GM12891 (cell line): ENCODE measurements around the gene PSME3IP1.
A peak's percentile ranks its signal among the peaks of the same experiment; 100 is the strongest.
"Not testable (repeated sequence)": the region's sequence is repeated elsewhere in the genome, so short reads cannot be mapped to it uniquely, and the experiment has no call there.

ENCODE experiments used
- DNase-seq: peaks from one replicate; pipeline ENCODE4 v3.0.0; 2011; ENCODE audit warnings: low spot score; ENCODE audit not compliant: insufficient read length
- FAIRE-seq: peaks from 2 replicates; lab custom pipeline; 2011; peaks lifted over from hg19 to GRCh38; lab: Jason Lieb, UNC
- PAX5 ChIP-seq: IDR thresholded peaks from 2 replicates; pipeline ENCODE4 v1.6.1; 2011; ENCODE audit warnings: low read length, moderate library complexity, mild to moderate bottlenecking; ENCODE audit not compliant: insufficient read depth, severe bottlenecking
- POLR2A ChIP-seq: IDR thresholded peaks from 2 replicates; pipeline ENCODE4 v1.6.1; 2011; ENCODE audit warnings: low read depth, low read length, control low read depth
- POLR2AphosphoS5 ChIP-seq: IDR thresholded peaks from 2 replicates; pipeline ENCODE4 v1.6.1; 2011; ENCODE audit warnings: low read depth, low read length, control low read depth
- POU2F2 ChIP-seq: IDR thresholded peaks from 2 replicates; pipeline ENCODE4 v1.6.1; 2011; ENCODE audit warnings: low read depth, mild to moderate bottlenecking, control low read depth, low read length, moderate library complexity
- SPI1 ChIP-seq: IDR thresholded peaks from 2 replicates; pipeline ENCODE4 v1.6.1; 2011; ENCODE audit warnings: low read depth, low read length, control low read depth
- TAF1 ChIP-seq: IDR thresholded peaks from 2 replicates; pipeline ENCODE4 v1.6.1; 2011; ENCODE audit warnings: low read depth, low read length, control low read depth

Gene PSME3IP1

DNA sequence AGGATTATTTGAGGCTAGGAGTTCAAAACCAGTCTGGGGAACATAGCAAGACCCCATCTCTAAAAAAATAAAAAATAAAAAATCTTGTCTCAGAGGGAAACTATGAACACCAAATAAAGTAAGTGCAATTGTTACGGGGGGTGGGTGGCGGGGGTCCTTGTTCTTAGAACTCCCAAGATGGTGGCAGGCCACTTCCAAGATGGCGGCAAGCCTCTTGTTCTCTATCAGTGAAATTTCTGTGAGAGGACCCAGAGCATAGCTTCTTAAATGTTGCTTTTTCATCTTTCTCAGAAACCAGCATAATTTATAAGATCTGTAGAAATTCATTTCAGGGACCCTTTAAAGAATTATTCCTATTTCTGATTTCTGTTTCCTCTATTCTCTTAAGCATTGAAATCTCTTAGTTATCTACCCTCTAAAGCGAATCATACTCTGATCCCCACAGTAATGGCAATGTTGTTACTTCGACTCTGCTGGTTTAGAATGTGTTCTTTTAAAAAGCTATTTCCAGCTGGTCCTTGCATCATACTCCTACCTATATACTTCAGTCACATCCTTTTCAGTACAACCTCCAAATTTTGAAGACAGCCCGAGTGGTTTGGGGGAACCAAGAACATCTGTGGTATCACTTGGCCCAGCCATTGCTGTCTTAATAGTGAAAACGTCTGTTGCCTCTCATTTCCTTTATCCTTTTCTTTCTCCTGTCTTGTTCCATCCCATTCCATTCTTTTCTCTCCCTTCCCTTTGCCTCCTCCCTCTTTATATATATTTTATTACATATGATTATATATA lies 16.5 kb upstream of the PSME3IP1 start:
- no peak for DNase-seq
- TF ChIP-seq PAX5 (no peak), SPI1 (no peak), TAF1 (no peak), POLR2A (no peak), POU2F2 (no peak), POLR2AphosphoS5 (no peak)
- no peak for FAIRE-seq

DNA sequence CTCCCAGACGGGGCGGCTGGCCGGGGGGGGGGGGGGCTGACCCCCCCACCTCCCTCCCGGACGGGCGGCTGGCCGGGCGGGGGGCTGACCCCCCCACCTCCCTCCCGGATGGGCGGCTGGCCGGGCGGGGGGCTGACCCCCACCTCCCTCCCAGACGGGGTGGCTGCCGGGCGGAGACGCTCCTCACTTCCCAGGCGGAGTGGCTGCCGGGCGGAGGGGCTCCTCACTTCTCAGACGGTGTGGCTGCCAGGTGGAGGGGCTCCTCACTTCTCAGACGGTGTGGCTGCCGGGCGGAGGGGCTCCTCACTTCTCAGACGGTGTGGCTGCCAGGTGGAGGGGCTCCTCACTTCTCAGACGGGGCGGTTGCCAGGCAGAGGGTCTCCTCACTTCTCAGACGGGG lies 15.1 kb upstream of the PSME3IP1 start:
- not testable (repeated sequence) for FAIRE-seq

DNA sequence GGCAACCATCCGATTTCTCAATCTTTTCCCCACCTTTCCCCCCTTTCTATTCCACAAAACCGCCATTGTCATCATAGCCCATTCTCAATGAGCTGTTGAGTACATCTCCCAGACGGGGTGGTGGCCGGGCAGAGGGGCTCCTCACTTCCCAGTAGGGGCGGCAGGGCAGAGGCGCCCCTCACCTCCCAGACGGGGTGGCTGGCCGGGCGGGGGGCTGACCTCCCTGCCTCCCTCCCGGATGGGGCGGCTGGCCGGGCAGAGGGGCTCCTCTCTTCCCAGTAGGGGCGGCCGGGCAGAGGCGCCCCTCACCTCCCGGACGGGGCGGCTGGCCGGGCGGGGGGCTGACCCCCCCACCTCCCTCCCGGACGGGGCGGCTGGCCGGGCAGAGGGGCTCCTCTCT lies 14.5 kb upstream of the PSME3IP1 start:
- not testable (repeated sequence) for FAIRE-seq

More for the DNA sequence above, 15.1 kb upstream of the PSME3IP1 start:
- DNase-seq = not testable (repeated sequence)

DNA sequence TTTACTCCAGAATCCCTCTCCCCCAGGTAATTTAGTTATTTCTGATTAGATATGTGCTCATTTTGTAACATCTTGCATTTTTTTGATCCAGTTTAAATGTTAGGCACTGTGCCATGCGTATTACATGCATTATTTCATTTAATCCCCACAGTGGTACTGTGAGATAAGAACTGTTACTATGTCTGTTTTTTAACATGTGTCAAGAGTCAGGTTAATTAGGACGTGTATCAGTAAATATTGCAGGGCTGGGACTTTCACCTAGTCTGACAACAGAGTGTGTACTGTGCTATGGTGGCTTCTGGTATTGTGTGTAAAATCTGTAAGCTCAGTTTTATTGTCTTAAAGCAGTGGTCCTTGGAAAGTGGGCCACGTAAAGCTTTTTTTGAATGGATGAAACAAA lies 10.9 kb upstream of the PSME3IP1 start:
- no peak for TF ChIP-seq POLR2A
- TF ChIP-seq PAX5 = no peak
- no peak for TF ChIP-seq POU2F2
- no peak for TF ChIP-seq SPI1
- no peak for TF ChIP-seq TAF1
- no peak for TF ChIP-seq POLR2AphosphoS5
- no peak for DNase-seq
- no peak for FAIRE-seq

More for the DNA sequence above, 14.5 kb upstream of the PSME3IP1 start:
- DNase-seq = not testable (repeated sequence)

DNA sequence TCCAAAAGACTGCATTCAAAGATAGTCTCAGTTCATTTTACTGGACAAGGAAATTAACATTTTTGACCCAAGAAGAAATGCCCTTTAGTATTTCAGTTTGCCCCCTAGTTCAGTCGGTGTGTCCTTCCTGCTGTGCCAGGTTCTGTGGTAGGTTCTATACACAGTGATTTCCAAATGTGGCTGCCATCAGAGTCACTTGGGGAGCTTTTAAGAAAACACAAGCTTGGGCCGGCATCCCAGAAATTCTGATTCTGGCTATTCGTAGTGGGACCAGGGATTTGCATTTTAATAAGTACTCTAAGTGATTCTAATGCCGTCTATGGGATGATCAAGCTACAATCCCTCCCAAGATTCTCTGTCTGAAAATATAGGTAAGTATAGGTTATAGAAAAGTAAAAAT lies 10.4 kb upstream of the PSME3IP1 start:
- DNase-seq (no peak), FAIRE-seq (no peak)
- TF ChIP-seq POLR2AphosphoS5 (no peak), TAF1 (no peak), PAX5 (no peak), POU2F2 (no peak), POLR2A (no peak), SPI1 (no peak)

DNA sequence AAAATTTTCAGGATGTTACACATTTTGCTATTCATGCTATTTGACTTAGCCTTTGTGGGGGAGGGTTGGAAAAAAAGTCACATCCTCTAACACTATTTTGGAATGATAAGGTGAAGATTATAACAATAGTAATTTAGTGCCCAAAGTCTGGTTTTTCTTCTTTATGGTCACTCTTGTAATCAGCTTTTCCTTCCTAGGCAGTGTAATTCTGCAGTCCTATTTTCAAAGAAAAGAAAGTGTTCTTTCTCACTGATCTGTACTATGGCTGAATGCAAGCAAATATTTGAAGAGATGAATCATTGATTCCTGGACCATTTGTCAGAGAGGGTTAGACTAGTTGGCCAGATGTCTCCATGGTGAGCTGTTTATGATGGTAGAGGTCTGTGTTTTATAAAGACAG lies 8.7 kb upstream of the PSME3IP1 start:
- DNase-seq (no peak), FAIRE-seq (no peak)
- TF ChIP-seq POLR2AphosphoS5 (no peak), TAF1 (no peak), SPI1 (no peak), POLR2A (no peak), PAX5 (no peak), POU2F2 (no peak)

DNA sequence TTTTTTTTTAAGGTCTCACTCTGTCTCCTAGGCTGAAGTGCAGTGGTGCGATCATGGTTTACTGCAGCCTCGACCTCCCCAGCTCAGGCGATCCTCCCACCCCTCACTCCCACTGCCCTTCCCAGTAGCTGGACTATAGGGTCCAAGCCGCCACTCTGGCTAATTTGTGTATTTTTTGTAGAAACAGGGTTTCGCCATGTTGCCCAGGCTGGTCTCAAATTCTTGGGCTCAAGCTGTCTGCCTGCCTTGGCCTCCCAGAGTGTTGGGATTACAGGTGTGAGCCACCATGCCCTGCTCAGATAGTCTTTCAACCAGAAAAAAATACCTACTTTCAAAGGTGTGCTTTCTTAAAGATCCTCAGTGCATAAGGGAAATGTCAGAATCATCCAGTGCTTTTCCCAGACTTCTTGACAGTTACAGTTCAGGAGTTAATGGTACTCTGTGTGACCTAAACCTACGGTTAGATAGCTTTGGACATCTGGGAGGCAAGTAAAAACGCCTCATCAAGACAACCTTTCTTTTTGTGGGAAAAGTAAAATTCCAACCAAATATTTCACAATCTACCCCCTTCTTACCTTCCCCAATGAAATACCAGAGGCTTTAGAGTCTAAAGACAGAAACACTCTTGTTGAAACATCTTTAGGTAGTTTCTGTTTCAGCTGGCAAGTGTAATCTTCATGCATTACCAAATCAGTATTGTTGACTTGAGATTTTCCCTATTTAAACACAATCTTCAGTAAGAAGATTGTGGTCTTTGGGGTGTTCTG lies 7.1 kb upstream of the PSME3IP1 start:
- DNase-seq = no peak
- FAIRE-seq = peak; percentile 81
- no peak for TF ChIP-seq TAF1
- TF ChIP-seq POLR2A = no peak
- TF ChIP-seq POU2F2 = no peak
- TF ChIP-seq SPI1 = no peak
- no peak for TF ChIP-seq PAX5
- TF ChIP-seq POLR2AphosphoS5 = no peak

DNA sequence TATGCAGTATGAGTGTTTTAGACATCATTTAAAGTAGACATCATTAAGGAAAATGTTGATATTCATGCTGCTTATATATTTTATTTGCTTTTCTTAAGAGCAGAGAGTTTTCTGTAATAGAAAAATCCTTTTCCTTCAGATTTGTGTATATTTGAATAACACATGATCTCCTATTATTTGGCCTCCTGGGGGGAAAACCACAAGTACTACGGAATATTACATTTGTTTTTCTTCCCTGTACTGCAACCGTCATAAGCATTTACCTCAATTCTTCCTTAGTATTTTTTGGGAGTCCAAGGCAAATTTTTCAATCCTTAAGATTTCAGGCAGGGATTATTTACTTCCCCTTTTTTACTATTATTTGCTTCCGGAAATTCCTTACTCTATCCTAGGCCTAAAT lies 6.3 kb upstream of the PSME3IP1 start:
- DNase-seq (no peak), FAIRE-seq (no peak)
- TF ChIP-seq POLR2A (no peak), POLR2AphosphoS5 (no peak), POU2F2 (no peak), TAF1 (no peak), PAX5 (no peak)

DNA sequence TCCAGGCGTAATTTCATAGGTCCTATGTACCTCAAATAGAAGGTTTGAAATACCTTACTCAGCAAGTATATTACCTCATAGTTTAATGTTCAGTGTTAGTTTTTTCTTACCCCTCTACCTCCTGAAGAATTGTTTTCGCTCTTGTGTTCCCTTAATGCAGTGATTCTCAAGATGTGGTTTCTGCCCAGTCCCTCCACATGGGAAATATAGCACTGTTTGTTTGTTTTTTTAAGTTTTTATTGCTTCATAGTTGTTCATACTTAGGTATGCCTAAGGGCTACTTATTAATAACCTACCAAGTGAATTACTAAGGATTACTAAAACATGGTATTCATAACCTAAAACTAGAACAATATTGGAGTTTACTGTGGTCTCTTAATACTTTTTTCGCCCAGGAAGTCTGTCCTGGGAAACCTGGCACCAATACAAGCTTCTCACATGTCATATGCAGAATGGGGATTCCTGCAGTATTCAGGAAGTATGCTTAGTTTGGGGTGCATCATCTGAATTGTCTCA lies 5.3 kb upstream of the PSME3IP1 start:
- TF ChIP-seq PAX5 = no peak
- no peak for TF ChIP-seq SPI1
- TF ChIP-seq POLR2AphosphoS5 = no peak
- TF ChIP-seq POU2F2 = no peak
- no peak for TF ChIP-seq POLR2A
- no peak for TF ChIP-seq TAF1
- FAIRE-seq (no peak), DNase-seq (no peak)

DNA sequence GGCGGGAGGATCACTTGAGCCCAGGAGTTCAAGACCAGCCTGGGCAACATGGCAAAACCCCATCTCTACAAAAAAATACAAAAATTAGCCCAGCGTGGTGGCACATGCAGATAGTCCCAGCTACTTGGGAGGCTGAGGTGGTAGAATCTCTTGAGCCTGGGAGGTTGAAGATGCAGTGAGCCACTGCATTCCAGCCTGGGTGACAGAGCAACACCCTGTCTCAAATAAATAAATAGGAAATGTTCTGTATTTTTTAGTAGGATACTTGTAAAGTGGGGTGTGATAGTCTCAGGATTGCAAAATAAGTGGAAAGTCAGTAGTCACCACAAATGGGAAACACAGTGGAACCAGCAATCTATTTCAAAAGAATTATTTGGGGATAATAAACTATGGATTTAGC lies 4.3 kb upstream of the PSME3IP1 start:
- no peak for DNase-seq
- no peak for FAIRE-seq
- TF ChIP-seq POLR2A (no peak), SPI1 (no peak), POU2F2 (no peak), PAX5 (no peak), POLR2AphosphoS5 (no peak), TAF1 (no peak)

DNA sequence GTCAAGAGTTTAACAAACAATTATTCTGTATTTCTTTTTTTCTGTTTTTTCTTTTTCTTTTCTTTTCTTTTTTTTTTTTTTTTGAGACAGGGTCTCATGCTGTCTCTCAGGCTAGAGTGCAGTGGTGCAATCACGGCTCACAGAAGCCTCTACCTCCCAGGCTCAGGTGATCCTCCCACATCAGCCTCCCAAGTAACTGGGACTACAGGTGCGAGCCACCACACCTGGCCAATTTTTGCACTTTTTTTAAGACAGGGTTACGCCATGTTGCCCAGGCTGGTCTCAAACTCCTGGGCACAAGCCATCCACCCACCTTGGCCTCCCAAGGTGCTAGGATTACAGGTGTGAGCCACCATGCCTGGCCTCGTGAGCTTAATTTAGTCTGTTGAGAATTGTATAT lies 3.7 kb upstream of the PSME3IP1 start:
- FAIRE-seq, DNase-seq: not testable (repeated sequence)
